ENCODE data around the gene TCFL5. TPM values are rescaled to one million over a fixed set of nuclear protein-coding genes. Genes with fewer than 3 reads are reported as not detected.
"Not testable (repeated sequence)": the region's sequence is repeated elsewhere in the genome, so short reads cannot be mapped to it uniquely, and the experiment has no call there.

TCFL5 gene
- total and polyA plus RNA-seq, 2 donors from 2014 or later = 6.1 to 11.5 TPM

GRCh38 chr20:62873681-62874031 lies 12.0 kb upstream of the TCFL5 start:
- H3K9me3 ChIP-seq (ENCODE audit: control insufficient read depth in 2 of 3, insufficient read depth in 1 of 3, low read length in 3 of 3); H3K9ac ChIP-seq (ENCODE audit: low read length in 3 of 3); intact Hi-C loops (cut with DNase I); H3K27me3 ChIP-seq (ENCODE audit: control insufficient read depth, insufficient read depth, low read length); H3K4me3 ChIP-seq (ENCODE audit: low read length in 3 of 3); H3K36me3 ChIP-seq (ENCODE audit: control insufficient read depth in 2 of 3, insufficient read depth in 3 of 3, low read length in 3 of 3); H3K27ac ChIP-seq (ENCODE audit: low read depth in 2 of 2, low read length in 2 of 2): not testable (repeated sequence)
- TF ChIP-seq, protein P1, sequence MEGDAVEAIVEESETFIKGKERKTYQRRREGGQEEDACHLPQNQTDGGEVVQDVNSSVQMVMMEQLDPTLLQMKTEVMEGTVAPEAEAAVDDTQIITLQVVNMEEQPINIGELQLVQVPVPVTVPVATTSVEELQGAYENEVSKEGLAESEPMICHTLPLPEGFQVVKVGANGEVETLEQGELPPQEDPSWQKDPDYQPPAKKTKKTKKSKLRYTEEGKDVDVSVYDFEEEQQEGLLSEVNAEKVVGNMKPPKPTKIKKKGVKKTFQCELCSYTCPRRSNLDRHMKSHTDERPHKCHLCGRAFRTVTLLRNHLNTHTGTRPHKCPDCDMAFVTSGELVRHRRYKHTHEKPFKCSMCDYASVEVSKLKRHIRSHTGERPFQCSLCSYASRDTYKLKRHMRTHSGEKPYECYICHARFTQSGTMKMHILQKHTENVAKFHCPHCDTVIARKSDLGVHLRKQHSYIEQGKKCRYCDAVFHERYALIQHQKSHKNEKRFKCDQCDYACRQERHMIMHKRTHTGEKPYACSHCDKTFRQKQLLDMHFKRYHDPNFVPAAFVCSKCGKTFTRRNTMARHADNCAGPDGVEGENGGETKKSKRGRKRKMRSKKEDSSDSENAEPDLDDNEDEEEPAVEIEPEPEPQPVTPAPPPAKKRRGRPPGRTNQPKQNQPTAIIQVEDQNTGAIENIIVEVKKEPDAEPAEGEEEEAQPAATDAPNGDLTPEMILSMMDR (IDR thresholded peaks at IDR 0.05; ENCODE audit: borderline replicate concordance, extremely low read depth, insufficient read depth) = peak; percentile 40
- DNase-seq = peak in 4 of 5 donors; percentile 46 to 86 (median 58)
- FAIRE-seq = peak; percentile 19
- H3K4me1 ChIP-seq (ENCODE audit: control insufficient read depth in 2 of 3, insufficient read depth in 2 of 3, low read depth in 1 of 3, low read length in 3 of 3) = peaks cover 0 to 13% (median 3%) of the 10 kb centered on the region in 3 donors

DNA sequence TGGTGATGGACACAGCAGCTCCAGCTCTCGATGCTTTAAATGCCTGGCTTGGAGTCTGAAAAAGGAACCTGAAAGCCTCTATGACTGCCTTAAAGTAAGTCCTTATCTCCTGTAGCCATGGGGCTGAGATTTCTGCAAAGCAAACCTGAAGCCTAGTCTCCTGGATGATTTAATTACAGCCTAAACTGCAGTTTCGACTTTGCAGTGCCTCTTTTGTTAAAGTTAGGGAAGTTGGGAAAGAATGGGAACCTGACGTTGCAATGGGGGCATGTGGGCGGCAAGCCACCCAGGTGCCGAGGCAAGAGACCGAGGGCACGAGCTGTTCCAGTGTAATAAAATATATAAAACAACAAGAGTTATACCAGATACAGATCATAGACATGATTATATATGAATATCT lies 11.7 kb upstream of the TCFL5 start:
- intact Hi-C loops (cut with DNase I) = no loop called here
- H3K27ac ChIP-seq (ENCODE audit: low read depth in 2 of 2, low read length in 2 of 2) = no peak overlapping the region
- H3K27me3 ChIP-seq (ENCODE audit: control insufficient read depth, insufficient read depth, low read length) = no peaks in the 10 kb centered on the region
- peaks cover 0 to 13% (median 3%) of the 10 kb centered on the region in 3 donors for H3K4me1 ChIP-seq (ENCODE audit: control insufficient read depth in 2 of 3, insufficient read depth in 2 of 3, low read depth in 1 of 3, low read length in 3 of 3)
- H3K36me3 ChIP-seq (ENCODE audit: control insufficient read depth in 2 of 3, insufficient read depth in 3 of 3, low read length in 3 of 3) = no peaks in the 10 kb centered on the region
- no peak overlapping the region for H3K4me3 ChIP-seq (ENCODE audit: low read length in 3 of 3)
- H3K9ac ChIP-seq (ENCODE audit: low read length in 3 of 3) = no peak overlapping the region
- TF ChIP-seq, protein P1 (IDR thresholded peaks at IDR 0.05; ENCODE audit: borderline replicate concordance, extremely low read depth, insufficient read depth) = no peak
- DNase-seq (no peak), FAIRE-seq (no peak)
- peaks cover 0 to 3% (median 0%) of the 10 kb centered on the region in 3 donors for H3K9me3 ChIP-seq (ENCODE audit: control insufficient read depth in 2 of 3, insufficient read depth in 1 of 3, low read length in 3 of 3)

DNA sequence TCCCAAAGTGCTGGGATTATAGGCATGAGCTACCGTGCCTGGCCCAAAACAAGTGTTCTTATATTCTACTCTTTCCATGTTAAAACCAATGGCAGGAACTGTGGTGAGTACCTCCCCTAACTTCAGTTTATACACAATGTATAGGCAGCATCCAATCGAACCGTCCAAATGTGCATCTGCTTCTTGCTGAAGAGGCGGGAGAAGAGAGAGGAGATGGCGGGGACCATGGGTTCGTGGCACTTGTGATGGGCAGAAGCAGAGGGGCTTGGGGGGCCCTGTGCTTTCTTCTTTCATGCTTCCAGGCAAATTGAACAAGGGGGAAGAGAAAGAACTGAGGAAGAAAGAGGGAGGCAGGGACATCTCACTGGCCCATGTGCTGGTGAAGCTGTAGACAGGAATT lies 11.2 kb upstream of the TCFL5 start:
- H3K9me3 ChIP-seq (ENCODE audit: control insufficient read depth in 2 of 3, insufficient read depth in 1 of 3, low read length in 3 of 3) = peaks cover 0 to 3% (median 0%) of the 10 kb centered on the region in 3 donors
- TF ChIP-seq, protein P1 (IDR thresholded peaks at IDR 0.05; ENCODE audit: borderline replicate concordance, extremely low read depth, insufficient read depth) = no peak
- H3K4me1 ChIP-seq (ENCODE audit: control insufficient read depth in 2 of 3, insufficient read depth in 2 of 3, low read depth in 1 of 3, low read length in 3 of 3) = peaks cover 0 to 13% (median 3%) of the 10 kb centered on the region in 3 donors
- H3K27me3 ChIP-seq (ENCODE audit: control insufficient read depth, insufficient read depth, low read length) = no peaks in the 10 kb centered on the region
- no peak overlapping the region for H3K27ac ChIP-seq (ENCODE audit: low read depth in 2 of 2, low read length in 2 of 2)
- no peak overlapping the region for H3K4me3 ChIP-seq (ENCODE audit: low read length in 3 of 3)
- H3K9ac ChIP-seq (ENCODE audit: low read length in 3 of 3) = no peak overlapping the region
- intact Hi-C loops (cut with DNase I) = no loop called here
- DNase-seq = no peak
- no peaks in the 10 kb centered on the region for H3K36me3 ChIP-seq (ENCODE audit: control insufficient read depth in 2 of 3, insufficient read depth in 3 of 3, low read length in 3 of 3)
- no peak for FAIRE-seq
